CMK (cell line): ENCODE results near the gene TWIST1.

Source experiments
- DNase-seq: peaks from one replicate; pipeline ENCODE4 v3.0.0-alpha.2; 2010; ENCODE audit warnings: low read depth

TWIST1 gene

GRCh38 chr7:19113002-19113350 is 4.5 kb downstream of the TWIST1 start:
- DNase-seq, result no peak

- DNase-seq, result no peak
These were observed 5.0 kb downstream of the TWIST1 start for GRCh38 chr7:19112274-19113001.

GRCh38 chr7:19111474-19112273 is 5.8 kb downstream of the TWIST1 start:
- DNase-seq, result no peak

- no peak for DNase-seq
These were observed 6.7 kb downstream of the TWIST1 start for GRCh38 chr7:19110776-19111175.

GRCh38 chr7:19110026-19110730 is 7.3 kb downstream of the TWIST1 start:
- no peak for DNase-seq

- no peak for DNase-seq
These were observed 8.2 kb downstream of the TWIST1 start for GRCh38 chr7:19109000-19109946.

- no peak for DNase-seq
These were observed 9.9 kb downstream of the TWIST1 start for GRCh38 chr7:19107356-19108146.

GRCh38 chr7:19107081-19107355 is 10.4 kb downstream of the TWIST1 start:
- no peak for DNase-seq

GRCh38 chr7:19106241-19107080 is 11.0 kb downstream of the TWIST1 start:
- DNase-seq, result no peak

- no peak for DNase-seq
These were observed 11.9 kb downstream of the TWIST1 start for GRCh38 chr7:19105546-19105945.

GRCh38 chr7:19104811-19105210 is 12.6 kb downstream of the TWIST1 start:
- no peak for DNase-seq

GRCh38 chr7:19102884-19103283 is 14.6 kb downstream of the TWIST1 start:
- DNase-seq, result no peak

GRCh38 chr7:19101909-19102308 is 15.5 kb downstream of the TWIST1 start:
- no peak for DNase-seq

GRCh38 chr7:19101472-19101871 is 16.0 kb downstream of the TWIST1 start:
- DNase-seq, result no peak

GRCh38 chr7:19099924-19100323 is 17.5 kb downstream of the TWIST1 start:
- no peak for DNase-seq

GRCh38 chr7:19099194-19099593 is 18.2 kb downstream of the TWIST1 start:
- DNase-seq, result no peak

- no peak for DNase-seq
These were observed 18.9 kb downstream of the TWIST1 start for GRCh38 chr7:19098510-19098909.

GRCh38 chr7:19097165-19098055 is 20.0 kb downstream of the TWIST1 start:
- DNase-seq, result no peak

- DNase-seq, result no peak
These were observed 22.0 kb downstream of the TWIST1 start for GRCh38 chr7:19095353-19095860.
